SIG-M5 treated with dmso at 0.1 percent for 504 hours (cell line): Measurements from ENCODE around the gene FGF4.

ENCODE experiments used
- DNase-seq: peaks from one replicate; lab custom pipeline; 2025; ENCODE audit not compliant: unreplicated experiment; lab: John Stamatoyannopoulos, UW

FGF4 gene

DNA sequence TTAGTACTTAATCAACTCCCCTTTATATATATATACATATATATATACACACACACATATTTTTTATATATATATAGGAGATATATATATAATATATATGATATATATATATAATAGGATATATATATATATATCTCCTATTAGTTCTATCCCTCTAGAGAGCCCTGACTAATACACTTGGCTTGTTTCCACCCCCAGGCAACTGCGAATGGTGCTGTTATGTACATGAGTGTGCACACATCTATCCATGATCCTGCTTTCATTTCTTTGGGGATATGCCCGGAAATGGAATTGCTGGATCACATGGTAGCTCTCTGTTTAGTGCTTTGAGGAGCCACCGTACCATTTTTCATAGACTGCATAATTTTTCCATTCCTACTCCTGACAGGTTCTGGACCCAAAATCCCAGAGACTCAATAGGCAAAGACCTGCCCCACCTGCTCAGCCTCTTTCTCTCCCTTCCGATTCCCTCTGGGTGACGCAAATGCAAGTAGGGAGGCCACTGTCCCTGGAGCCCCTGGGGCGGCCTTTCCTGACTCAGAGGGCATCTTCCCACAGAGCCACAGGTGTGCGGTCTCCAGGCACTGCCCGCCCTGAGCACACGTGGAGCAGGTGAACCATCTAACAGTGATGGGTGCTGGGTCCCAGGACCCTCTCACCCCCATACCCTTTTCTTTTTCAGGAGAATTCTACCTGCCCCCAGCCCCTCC lies 32.1 kb upstream of the FGF4 start:
- no peak for DNase-seq

DNA sequence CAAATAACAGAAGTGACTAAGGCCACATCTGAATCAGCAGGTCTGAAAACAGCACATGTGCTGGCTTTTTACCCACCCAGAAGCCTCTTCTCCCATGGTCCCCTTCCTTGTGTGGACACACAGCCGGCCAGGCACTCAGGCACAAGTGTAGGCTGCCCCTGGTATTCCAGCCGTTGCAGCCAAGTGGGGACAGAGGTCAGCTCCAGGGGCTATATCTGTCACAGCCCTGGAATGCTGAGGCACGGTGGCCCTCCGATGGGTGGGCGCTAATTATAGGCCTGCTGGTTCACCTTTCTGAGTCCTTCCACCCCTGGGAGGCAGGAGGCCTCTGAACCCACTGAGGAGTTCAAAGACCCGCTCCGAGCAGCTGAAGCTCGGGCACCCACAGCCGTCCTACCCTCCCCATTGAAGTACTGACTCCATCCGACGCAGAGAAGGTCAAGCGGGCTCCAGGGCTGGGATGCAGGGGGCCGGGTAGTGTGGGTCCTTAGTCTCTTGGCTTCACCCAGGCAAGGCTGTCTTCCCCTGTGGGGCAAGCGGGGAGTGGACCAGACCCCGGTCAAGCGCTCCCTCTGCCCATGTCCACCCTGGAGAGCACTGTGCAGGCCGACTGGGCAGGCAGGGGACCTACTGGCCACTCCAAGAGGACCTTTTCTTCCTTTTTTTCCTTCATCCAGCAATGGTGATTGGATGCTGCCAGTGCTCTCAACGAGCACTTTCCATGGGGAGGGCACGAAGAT lies 29.8 kb upstream of the FGF4 start:
- no peak for DNase-seq

DNA sequence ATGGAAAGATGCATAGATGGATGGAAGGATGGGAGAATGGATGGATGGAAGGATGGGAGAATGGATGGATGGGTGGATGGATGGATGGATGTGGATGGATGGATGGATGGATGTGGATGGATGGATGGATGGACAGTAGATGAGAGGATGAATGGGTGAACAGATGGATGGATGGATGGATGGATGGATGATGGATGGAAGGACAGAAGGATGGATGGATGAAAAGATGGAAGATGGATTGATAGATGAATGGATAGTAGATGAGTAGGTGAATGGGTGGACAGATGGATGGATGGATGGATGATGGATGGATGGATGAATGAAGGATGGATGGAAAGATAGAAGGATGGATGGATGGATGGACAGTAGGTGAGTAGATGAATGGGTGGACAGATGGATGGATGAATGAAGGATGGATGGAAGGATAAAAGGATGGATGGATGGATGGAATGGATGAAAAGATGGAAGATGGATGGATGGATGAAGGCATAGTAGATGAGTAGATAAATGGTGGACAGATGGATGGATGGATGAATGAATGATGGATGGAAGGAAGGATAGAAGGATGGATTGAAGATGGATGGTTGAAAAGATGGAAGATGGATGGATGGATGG lies 28.6 kb upstream of the FGF4 start:
- DNase-seq, result no peak

DNA sequence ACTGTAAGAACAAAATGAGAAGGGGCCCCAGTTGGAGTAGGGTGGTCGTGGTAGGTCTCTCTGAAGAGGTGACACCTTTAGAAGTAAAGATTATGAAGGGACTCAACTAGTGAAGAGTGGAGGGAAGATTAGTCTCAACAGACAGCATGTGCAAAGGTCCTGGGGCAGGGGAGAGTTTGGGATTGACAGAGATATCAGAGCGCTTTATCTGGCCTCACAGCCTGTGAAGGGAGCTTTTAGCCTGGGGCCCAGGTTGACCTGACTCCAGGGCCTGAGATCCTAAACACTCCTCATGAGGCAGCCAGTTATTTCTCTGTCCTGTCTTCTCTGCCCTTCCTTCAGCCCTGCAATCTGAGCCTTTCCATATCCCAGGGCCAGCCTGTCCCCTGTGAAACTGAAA lies 27.9 kb upstream of the FGF4 start:
- no peak for DNase-seq

DNA sequence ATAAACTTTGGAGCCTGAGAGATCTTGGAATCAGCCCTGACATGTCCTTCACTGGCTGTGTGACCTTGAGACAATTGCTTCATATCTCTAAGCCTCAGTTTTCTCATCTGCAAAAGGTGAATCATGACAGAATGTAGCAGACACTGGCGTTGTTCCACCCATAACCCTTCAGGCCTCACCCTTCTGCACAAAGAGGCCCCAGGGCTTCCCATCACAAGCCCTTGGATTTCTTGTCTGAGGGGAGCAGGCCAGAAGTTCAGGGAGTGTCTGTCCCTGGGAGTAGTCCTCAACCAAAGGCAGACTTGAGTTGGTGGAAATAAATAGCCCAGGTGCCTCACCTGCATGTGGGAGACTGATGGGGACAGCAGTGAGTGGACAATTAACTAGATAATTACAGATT lies 27.4 kb upstream of the FGF4 start:
- DNase-seq, result no peak

DNA sequence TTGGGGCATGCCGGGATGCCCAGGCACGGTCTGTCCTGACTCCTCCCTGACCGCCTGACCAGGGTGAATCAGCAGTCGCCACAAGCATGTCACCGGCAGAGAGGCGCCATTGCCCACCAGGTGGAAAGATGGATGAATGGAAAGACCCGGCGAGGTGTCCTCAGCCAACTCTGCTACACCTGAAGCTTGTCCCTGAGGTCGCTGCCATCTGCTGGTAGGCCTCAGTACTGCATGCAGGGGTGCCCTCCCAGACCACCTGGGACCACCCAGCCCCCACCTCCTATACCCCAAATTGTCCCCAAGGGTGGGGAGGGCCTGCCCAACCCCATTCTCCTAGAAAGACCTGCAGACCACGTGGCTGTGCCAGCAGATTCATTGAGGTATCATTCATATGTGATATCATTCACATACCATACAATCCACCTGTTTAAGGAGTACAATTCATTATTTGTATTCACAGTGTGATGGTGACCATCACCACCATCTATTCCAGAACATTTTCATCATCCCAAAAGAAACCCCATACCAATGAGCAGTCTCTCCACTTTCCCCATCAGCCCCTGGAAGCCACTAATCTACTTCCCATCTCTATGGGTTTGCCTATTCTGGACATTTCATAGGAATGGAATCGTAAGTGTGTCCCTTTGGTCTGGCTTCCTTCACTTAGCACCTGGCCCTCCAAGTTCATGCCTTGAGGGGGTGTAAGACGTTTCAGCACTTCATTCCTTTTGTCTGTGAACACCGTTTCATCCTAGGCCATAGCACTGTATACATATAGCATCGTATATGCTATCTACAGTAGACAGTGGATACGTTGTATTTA lies 26.6 kb upstream of the FGF4 start:
- no peak for DNase-seq

DNA sequence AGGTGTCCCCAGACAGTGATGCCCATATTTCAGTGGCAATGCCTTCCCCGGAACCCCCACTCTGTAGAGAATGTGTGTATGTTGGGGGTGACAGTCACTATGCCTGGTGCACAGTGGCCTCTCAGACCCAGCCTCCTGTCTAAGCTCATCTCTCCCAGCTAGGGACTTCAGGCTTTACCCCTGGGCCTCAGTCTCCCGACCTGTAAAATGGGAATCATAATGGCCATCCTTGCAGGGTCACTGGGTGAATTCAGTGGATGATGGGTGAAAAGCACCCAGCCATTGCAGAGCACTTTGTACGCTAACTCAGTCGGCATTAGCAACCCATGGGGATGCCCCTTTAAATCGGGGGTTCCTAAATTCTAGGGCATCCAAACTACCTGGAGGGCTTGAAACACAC lies 25.1 kb upstream of the FGF4 start:
- DNase-seq, result no peak

DNA sequence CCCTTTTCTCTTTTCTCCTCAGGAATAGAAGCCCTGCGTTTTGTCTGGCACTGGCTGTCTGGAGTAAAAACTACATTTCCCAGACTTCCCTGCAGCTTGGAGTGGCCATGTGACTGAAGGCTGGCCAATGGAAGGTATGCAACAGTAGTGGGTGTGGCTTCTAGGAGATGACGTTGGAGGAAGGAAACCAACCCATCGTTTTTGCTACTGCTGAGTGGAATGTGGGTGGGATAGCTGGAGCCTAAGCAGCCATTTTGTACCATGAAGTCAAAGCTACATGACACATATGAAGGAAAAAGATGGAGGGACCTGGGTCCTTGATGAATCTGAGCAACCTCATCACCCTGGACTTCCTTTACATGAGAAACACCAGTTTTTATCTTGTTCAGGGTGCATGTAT lies 24.4 kb upstream of the FGF4 start:
- DNase-seq, result peak; percentile 10

DNA sequence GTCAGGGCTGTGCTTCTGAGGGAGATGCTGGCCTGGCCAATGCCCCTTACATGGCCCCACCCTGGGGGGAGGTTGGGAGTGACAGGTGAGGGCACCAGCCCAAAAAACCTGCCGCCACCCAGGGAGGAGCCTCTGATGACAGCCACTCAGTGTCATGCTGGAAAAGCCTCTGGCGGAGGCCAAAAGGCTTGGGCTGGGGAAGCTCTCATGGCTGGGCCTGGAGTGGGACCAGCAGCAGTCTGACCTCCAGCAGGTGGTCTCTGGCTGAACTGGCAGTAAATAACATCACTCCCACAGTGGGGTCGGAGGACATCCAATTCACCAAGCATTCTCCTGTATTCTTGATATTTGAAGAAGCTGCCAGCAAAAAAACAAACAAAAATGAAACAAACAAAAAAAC lies 24.0 kb upstream of the FGF4 start:
- DNase-seq, result no peak

DNA sequence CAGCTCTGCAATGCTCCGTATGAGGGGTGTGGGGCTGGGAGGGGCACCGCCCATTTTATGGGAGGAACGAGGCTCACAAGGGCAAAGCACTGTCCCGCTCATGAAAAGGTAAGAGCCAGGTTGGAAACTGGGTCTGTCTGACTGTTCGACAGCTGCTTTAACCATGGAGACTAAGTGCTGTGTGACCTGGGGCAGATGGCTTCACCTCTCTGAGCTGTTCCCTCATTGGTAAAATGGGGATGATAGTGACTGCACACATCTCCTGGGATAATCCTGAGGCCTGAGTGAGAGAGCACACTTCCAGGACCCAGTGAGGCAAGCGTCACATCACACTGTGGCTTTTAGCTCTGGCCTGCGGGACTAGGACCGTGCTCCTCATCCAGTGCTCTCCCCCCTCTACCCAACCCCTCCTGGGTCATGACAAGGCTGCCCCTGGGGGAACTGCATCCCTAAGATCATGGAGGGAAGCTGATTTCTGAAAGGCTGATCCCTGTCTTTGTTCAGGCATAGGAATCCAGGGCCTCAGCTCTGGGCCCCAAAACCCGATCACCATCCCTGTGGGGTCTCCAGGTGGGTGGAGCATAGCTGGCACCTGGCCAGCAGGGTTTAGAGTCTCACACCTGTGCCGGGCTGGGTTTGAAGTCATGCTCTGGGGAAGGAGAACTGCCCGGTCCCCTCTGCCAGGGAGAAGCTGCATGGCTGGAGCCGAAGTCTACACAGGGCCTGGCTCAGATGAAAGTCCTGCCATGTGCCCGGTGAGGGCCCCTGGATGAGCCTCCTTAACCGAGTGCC lies 22.8 kb upstream of the FGF4 start:
- no peak for DNase-seq

DNA sequence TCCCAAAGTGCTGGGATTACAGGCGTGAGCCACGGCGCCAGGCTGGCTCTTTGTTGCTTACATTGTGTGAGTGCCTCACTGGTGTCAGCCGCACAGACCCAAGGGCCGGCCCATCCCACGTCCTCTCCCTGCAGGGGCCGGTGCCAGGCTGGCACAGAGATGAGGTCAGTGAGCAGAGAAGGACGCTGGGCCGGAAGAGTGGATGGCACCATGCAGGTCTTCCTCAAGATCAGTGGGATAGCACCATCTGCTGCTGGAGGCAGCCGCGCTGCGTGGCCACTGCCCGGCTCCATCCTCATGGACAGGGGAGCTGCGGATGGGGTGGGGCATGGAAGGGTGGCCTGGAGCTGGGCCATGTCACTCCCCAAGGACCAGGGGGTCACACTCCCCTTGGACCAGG lies 22.0 kb upstream of the FGF4 start:
- no peak for DNase-seq

DNA sequence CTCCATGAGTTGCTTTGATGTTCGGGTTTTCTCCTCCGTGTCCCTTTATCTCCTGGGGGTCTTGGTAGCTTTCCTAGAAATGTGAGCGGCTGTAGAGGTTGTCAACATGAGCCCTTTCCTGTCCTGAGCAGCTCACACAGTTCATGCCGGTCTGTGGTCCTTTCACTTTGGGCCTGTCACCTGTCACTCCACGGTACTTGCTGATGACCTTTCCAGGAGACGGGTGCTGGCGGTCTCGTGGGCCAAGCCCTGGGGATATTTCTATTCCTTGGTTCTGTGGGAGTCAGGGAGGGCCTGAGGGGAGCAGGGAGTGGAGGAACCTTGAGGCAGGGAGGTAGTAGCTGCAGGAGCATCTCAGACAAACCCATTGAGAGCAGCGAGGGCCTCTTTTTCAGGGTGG lies 20.9 kb upstream of the FGF4 start:
- no peak for DNase-seq

DNA sequence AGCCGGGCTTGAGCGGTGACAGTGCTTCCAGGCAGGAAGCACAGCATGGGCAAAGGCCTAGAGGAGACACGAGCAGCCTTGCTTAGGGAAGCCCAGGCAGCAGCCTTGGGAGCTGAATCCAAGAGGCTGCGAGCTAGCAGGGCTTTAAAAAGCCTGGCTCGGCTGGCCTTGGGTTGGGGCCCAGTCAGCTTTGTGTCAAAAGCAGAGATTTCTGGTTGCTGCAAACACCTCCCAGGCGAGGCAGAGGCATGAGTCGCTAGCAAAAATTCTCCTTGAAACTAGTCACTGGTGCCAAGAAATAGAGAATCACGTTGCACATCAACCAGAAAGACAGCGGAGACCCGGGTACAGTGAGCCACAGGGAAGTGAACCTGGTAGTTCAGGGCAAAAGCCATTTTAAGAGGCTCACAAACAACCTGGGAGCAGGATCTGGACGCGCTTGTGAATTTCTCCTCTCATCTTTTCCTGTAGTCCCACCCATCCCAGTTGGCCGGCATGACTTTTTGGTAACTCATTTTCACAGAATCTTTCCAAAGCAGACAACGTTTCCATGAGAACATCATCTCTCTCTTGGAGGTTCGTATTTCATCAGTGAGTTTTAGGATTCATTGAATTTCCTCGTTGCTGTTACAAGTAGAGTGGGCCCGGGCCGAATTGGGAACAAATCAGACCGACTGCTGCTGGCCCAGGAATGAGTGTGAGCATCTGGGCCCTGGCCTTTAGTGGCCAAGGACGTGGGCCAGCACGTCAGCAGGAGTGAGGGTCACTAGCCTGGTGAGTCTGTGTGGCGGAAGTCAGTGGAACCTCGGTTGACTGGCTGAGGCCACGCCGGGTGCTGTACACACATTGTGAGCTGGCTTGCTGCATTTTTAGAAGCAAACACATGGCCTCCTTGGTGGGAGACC lies 16.4 kb upstream of the FGF4 start:
- no peak for DNase-seq

DNA sequence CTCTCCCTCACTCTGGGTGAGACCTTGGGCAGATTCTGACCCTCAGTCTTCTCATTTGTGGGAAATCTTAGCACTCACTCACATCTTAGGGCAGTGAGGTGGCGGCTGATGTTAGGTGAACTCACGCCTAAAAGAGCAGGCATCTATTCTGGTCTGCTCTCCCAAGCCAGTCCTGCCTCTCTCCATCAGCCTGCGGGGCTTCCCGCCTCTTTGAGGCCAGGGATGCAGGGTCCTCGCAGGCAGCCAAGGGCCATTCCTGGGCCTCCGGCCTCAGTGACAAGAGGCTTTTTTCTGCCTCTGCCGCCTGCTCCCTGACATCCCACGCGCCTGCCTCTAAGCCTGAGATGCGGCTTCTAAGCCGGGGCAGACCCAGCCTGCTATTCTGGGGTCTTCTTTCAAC lies 13.8 kb upstream of the FGF4 start:
- no peak for DNase-seq

DNA sequence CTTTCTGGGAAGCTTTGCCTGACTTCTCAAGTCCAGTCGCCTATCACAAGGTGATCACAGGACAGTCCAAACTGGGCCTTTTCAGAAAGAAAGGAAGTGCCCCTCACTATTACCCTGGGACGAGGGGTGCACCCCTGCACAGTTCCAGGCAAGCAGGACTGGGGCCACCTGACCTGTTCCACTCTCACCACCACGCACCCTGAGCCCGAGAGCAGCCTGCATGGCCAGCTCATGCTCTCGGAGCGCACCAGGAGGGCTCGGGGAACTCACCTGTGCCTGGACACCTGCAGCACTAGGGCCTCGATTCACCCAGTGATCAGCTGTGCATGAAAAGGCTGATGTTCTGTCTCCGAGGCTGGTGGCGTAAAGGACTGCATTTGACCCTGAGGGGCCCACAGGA lies 12.8 kb upstream of the FGF4 start:
- no peak for DNase-seq

DNA sequence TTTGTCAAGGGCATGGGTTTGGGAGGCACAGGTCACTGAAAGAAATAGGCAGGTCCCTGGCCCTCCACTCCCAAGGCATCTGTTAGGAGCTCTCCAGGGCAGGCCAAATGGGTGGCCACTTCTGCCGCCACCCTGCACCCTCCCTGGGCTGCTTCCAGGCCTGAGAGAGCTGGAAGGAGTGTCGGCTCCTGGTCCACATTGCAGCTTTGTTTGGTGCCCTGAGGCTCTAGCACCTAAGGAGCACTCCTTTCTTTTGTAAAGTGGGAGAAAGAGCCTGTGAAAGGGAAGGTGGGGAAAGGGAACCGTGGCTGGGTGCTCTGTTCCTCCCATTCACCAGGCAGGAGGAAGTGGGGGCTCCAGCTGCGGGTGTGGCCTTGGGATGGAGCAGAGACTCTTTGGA lies 12.3 kb upstream of the FGF4 start:
- no peak for DNase-seq

DNA sequence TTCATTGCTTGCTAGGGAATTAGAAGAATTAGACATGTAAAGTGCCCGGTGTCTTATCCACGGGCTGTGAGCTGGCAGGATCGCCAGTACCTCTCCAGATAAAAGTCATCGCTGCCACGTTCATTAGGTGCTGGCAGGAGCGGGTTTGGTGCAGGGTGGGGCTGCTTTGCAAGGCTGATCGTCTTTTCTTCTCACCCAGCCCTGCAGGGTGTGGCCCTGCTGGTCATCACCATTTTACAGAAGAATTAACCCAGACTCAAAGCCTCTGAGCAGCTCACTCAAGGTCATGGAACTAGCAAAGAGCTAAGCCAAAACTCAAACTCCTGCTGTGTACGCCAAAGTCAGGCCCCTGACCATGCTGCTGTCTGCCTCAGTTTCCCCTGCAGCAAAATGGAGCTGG lies 6.1 kb upstream of the FGF4 start:
- no peak for DNase-seq

DNA sequence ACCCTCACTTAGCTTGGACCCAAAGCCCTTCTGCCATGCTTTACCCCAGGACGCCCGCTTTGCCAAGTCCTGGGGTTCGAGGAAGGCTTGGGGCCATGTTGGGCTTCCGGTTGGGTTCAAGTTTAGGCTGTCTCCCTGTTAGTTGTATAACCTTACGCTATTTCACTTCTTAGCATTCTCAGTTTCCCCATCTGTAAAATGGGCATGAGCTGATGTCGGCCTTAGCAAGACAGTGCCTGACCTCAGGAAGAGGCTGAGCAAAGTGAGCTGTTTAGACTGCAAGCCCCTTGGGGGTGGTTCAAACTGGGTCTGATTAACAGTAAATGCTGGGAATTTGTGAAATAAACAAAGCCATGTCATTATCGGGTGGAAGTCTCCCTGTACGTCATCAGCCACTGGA lies 3.2 kb upstream of the FGF4 start:
- DNase-seq, result no peak

DNA sequence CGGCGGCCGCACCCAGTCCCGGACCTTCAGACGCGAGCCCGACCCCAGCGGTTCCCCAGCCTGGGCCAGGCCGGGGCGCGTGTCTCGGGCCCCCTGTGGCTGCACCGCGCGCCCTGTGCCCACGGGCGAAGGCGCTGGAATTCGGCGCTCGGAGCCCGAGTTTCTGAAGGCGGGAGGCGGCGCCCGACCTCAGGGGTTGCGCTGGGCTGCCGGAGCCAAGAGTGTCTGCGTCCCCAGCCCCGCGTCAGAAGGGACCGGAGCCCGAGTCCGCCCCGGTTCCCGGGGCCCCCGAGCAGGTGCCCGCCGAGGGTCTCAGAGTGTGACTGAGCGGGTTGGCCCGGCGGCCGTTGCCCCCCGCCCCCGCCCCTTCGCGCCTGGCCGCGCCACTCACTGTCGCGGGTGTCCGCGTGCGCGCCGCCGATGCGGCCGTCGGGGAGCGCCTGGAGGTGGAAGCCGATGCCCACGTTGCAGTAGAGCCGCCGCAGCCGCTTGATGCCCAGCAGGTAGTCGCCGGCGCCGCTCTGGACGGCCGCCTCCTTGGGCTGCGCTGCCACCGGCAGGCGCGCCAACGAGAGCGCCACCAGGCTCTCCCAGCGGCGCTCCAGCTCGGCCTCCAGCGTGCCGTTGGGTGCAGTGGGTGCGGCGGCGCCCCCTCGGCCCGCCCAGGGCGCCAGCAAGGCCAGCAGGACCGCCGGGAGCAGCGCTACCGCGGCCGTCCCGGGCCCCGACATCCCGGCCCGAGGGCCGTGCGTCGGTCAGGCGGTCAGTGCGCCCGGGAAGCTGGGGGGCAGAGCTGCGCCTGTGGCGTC lies 583 bp downstream of the FGF4 start:
- DNase-seq, result no peak
